HG02678 (cell line): Measurements from ENCODE around the gene DAAM1.

Experiments
- ATAC-seq: cut with Tn5 transposase; IDR thresholded peaks from one replicate; pipeline ENCODE4 v1.9.1; 2021; ENCODE audit warnings: mild to moderate bottlenecking, moderate library complexity; ENCODE audit not compliant: unreplicated experiment

Gene DAAM1

GRCh38 chr14:59188461-59189090 is at the start of gene DAAM1:
Gene DAAM1 (plus strand): TSS chr14:59188667. CDS start chr14:59263478, 74,811 bp downstream.
- ATAC-seq = peak; percentile 89

- ATAC-seq = no peak
These were observed 49.1 kb upstream of the DAAM1 start for GRCh38 chr14:59139324-59139723.

DNA sequence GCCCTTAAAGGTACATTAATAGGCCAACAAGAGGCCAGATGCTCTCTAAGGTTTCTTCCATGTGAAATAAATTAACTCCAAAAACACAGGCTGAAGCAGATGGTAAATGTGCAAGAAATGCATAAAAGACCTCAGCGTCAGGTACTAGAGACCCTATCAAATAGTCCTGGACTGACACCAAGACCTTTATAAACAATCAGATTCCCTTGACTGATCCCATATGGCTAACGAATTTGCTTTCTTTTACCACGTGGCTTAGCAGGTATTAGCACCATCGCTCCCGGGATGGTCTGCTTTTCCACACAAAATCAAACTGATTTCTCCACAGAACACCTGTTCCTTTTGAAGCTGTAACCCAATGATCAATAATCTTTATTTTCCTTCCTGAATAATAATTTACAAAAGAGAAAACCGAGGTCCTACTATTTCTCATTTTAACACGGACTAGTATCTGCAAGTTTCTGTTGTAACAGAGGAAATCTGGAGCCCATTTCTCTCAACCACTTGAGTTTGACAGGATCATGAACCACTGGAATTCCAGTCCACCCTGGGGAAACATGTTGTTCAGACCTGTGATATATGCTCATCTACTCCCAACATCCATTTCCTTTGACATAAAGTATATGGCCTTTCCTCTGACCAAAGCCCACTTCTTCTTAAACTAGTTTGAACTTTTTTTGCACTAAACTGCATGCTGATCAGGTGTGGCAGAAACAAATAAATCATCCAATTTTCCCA is 48.2 kb upstream of the DAAM1 start:
- no peak for ATAC-seq

- no peak for ATAC-seq
These were observed 42.0 kb upstream of the DAAM1 start for GRCh38 chr14:59146484-59146883.

- no peak for ATAC-seq
These were observed 41.5 kb upstream of the DAAM1 start for GRCh38 chr14:59147007-59147406.

- no peak for ATAC-seq
These were observed 40.0 kb upstream of the DAAM1 start for GRCh38 chr14:59148334-59148900.

GRCh38 chr14:59150990-59151389 is 37.5 kb upstream of the DAAM1 start:
- ATAC-seq = peak; percentile 71

- no peak for ATAC-seq
These were observed 34.1 kb upstream of the DAAM1 start for GRCh38 chr14:59154373-59154772.

DNA sequence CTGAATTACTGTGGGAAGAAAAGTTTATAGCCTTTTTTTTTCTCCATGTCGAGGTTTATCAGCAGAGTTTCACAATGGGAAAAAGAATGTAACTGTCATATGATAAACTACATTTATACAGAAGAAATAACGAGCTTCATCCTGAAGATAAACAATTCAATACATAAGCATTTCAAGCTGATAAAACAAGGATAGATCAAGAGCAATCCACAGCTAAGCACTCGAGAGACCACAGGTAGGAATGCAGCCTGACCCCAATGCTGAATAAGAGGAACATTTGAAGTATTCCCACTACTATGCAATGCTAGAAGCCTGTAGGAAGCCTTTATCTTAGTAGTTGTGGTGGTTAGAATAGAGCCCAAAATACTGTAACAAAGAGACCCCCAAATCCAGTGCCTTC is 32.6 kb upstream of the DAAM1 start:
- no peak for ATAC-seq

- ATAC-seq = no peak
These were observed 29.3 kb upstream of the DAAM1 start for GRCh38 chr14:59159169-59159568.

DNA sequence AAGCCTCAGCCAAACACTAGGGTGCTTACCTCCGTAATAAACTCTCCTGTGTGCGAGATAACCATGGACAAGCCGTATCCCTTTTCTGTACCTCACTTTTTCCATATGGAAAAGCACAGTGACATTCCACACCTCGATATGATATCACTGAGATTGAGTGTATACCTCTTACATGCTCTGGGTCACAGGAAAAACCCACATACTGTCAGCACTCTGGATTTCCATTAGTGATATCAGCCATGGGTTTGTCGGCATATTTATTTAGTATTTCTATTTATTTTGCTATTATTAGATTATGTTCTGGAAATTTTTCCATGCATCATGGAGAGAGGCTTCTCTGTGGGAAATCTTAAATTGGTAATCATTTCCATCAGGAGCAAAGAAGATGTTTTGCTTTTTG is 28.0 kb upstream of the DAAM1 start:
- ATAC-seq = no peak

DNA sequence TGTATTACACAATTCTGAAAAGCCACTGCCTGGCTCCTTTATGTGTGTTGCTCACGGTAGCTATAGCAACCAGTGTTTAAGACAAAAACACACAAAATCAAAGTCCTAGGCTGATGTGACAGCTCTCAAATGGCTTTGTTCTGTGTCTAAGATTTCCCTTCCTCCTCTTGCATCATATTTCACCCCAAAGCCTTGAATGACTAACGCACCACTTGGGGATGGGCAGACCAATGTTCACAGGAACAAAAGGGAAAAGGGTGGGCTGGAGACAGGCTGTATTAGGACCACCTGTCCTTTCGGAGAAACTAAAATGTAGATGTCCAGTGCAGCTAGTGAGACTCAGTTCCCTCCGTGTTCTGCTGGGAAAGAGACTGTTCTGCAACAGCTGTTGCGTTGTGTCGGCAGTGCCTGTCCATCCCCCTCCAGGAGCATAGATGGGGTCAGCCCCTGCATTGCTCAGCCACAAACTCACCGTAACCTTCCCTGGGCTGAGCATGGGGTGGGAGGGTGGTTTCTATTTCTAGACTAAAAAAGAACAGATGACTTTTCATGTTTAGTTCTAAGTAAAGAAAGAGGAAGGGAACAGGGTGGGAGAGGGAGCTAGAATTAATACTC is 26.8 kb upstream of the DAAM1 start:
- peak; percentile 54 for ATAC-seq

DNA sequence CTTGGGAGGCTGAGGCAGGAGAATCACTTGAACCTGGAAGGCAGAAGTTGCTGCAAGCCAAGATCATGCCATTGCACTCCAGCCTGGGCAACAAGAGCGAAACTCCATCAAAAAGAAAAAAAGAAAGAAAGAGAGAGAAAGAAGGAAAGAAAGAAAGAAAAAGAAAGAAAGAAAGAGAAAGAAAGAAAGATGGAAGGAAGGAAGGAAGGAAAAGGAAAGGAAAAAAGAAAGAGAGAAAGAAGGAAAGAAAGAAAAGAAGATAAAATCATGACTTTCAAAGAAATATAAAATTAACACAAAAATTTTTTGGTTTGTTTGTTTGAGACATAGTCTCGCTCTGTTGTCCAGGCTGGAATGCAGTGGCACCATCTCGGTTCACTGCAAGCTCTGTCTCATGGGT is 22.2 kb upstream of the DAAM1 start:
- ATAC-seq = no peak

DNA sequence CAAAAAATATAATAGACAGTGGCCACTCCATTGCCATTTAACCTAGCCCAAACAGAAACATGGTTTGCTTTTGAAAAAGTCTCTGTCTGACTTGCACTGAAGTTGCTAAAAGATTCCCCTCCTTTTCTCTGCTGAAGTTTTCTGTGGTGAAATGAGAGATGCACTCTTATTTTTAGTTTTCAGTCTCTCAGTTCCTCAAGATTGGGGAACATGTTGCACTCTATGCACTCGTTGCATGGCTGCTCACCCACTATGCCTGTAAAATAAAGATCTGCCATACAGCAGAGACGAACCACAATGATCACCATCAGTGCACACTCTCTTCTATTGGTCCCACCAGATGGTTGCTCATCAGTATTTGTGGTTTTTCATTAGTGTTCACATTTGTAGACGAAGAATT is 13.1 kb upstream of the DAAM1 start:
- peak; percentile 98 for ATAC-seq

DNA sequence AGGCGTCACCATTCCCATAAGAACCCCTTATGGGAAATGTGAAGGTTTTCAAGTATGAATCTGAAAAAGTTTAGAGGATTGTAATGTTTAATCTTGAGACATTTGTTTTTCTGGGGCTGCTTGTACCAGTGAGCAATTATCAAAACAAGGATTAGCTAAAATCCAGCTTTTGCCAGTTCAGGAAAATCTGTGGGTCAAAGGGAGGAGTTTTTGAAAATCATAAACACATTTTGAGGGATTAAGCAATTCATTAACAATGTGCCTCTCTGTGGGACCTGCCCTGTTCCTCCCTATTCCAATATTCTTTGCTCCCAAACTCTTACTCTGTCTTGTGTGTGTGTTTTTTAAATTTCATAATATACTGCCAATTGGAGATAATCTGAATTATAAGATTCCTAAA is 11.7 kb upstream of the DAAM1 start:
- ATAC-seq = no peak

DNA sequence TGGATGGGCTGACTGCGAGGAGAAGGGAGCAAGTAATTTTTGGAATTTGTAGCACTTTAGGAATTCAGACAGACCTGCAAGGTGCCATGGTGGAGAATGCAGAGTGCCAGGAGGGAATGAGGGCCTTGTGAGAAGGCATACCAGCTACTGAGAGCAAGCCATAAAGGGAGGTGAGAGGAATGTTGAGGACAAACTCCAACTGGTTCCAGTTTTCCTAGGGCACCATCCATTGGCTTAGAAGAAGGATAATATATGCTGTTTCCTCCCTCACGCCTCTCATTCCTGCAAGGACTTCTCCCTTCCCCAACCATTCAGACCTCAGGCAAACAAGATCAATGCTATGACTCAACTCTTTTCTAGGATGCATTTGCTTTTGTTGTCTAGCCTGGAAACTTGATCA is 11.2 kb upstream of the DAAM1 start:
- ATAC-seq = no peak

DNA sequence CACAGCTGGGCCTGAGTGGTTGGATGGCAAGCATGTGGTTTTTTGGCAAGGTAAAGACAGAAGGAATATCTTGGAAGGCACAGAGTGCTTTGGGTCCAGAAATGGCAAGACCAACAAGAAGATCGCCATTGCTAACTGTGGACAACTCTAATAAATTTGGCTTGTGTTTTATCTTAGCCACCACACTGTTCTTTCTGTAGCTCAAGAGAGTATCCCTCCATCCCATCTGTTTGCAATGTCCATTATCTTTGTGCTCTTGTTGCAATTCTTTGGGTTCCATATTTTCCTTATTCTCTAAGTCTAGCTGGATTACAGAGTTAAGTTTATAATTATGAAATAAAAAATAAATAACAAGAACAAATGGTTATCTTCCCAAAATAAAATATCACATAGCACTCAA is 6.7 kb upstream of the DAAM1 start:
- no peak for ATAC-seq

DNA sequence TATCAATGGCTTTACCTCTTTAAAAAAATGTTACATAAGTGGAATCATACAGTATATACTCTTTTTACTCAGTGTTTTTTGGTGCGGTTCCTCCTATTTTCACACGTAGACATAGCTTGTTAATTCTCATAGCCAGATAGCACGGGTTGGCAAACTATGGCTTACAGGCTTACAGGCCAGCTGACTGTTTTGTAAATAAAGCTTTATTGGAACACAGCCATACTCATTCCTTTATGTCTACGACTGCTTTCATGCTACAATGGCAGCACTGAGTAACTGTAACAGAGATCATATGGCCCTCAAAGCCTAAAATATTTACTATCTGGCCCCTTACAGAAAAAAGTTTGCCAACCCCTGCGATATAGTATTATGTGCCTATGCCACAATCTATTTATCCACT is 5.8 kb upstream of the DAAM1 start:
- no peak for ATAC-seq

DNA sequence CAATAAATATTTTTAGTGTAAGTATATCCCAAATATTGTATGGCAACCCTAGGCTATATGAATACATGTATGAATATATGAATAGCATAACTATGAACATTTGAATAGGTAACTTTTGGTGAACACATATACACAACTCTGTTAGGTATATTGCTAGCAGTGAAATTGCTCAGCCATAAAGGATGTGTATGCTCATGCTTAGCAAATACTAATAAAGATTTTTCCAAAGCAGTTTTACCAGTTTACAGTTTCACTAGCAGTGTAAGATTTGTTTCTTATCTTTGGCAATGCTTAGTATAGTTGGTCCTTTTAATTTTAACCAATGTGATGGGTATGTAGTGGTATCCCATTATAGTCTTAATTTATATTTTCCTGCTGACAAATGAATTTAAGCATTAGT is 5.3 kb upstream of the DAAM1 start:
- ATAC-seq = no peak

GRCh38 chr14:59184396-59184795 is 4.1 kb upstream of the DAAM1 start:
- ATAC-seq = no peak

GRCh38 chr14:59185676-59186075 is 2.8 kb upstream of the DAAM1 start:
- ATAC-seq = no peak

DNA sequence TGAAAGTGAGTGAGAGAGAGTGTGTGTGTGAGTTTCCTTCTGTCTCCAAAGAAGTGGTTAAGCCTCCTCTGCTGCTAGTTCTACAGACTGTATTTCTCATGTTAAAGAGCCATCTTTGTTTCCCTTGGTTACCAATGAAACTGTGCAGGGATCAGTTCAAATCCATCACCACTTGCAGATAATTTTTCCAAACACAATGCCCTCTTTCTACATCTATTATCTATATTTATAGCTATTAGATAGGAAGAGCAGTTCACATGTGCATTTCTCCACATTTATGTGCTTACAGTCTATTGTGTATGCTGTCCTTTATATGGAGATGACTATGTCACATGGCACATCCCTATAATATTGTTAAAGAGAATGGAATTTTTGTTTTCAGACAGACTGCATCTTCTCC is 2.2 kb upstream of the DAAM1 start:
- no peak for ATAC-seq
